Skeletal muscle satellite cell (primary cell): ENCODE data around the gene ITGAE.

Experiments
- H3K27me3 ChIP-seq: 2 replicates; pipeline ENCODE4 v1.7.0; 2013; ENCODE audit warnings: low read length; ENCODE audit not compliant: control insufficient read depth, insufficient read depth
- H3K36me3 ChIP-seq: 2 replicates; pipeline ENCODE4 v1.7.0; 2013; ENCODE audit warnings: mild to moderate bottlenecking, control low read depth, low read length; ENCODE audit not compliant: insufficient read depth
- H3K4me1 ChIP-seq: 2 replicates; pipeline ENCODE4 v1.7.0; 2013; ENCODE audit warnings: low read length; ENCODE audit not compliant: control insufficient read depth, insufficient read depth
- H3K4me2 ChIP-seq: 2 replicates; pipeline ENCODE4 v1.7.0; 2013; ENCODE audit warnings: mild to moderate bottlenecking, low read length
- H3K4me3 ChIP-seq: 2 replicates; pipeline ENCODE4 v1.7.0; 2013; ENCODE audit warnings: low read length
- H3K9ac ChIP-seq: 2 replicates; pipeline ENCODE4 v1.7.0; 2013; ENCODE audit warnings: mild to moderate bottlenecking, low read depth, low read length, moderate library complexity
- H3K9me3 ChIP-seq: replicated peaks from 2 replicates; pipeline ENCODE4 v1.7.0; 2013; ENCODE audit warnings: mild to moderate bottlenecking, control low read depth, low read length

The ITGAE gene

GRCh38 chr17:3754066-3754457 lies 46.9 kb downstream of the ITGAE start:
- no peaks in the 10 kb centered on the region for H3K4me1 ChIP-seq
- H3K4me3 ChIP-seq, result no peak overlapping the region
- H3K27me3 ChIP-seq, result peaks cover 18% of the 10 kb centered on the region
- H3K4me2 ChIP-seq, result no peak overlapping the region
- no peaks in the 10 kb centered on the region for H3K36me3 ChIP-seq
- no peaks in the 10 kb centered on the region for H3K9me3 ChIP-seq
- no peak overlapping the region for H3K9ac ChIP-seq

- Histone ChIP-seq H3K9me3 (no peaks in the 10 kb centered on the region), H3K9ac (no peak overlapping the region), H3K4me1 (no peaks in the 10 kb centered on the region), H3K36me3 (no peaks in the 10 kb centered on the region), H3K4me3 (no peak overlapping the region), H3K4me2 (no peak overlapping the region), H3K27me3 (peaks cover 18% of the 10 kb centered on the region)
These were observed 47.4 kb downstream of the ITGAE start for GRCh38 chr17:3753624-3754023.

GRCh38 chr17:3751836-3752235 lies 49.2 kb downstream of the ITGAE start:
- Histone ChIP-seq H3K27me3 (peaks cover 18% of the 10 kb centered on the region), H3K4me3 (no peak overlapping the region), H3K36me3 (no peaks in the 10 kb centered on the region), H3K4me1 (no peaks in the 10 kb centered on the region), H3K4me2 (no peak overlapping the region), H3K9me3 (no peaks in the 10 kb centered on the region), H3K9ac (no peak overlapping the region)

- Histone ChIP-seq H3K4me3 (no peak overlapping the region), H3K27me3 (peaks cover 18% of the 10 kb centered on the region), H3K4me1 (no peaks in the 10 kb centered on the region), H3K36me3 (no peaks in the 10 kb centered on the region), H3K9ac (no peak overlapping the region), H3K4me2 (no peak overlapping the region), H3K9me3 (no peaks in the 10 kb centered on the region)
These were observed 50.1 kb downstream of the ITGAE start for GRCh38 chr17:3750926-3751325.

GRCh38 chr17:3750296-3750695 lies 50.7 kb downstream of the ITGAE start:
- no peaks in the 10 kb centered on the region for H3K36me3 ChIP-seq
- no peak overlapping the region for H3K4me2 ChIP-seq
- no peaks in the 10 kb centered on the region for H3K4me1 ChIP-seq
- H3K4me3 ChIP-seq, result no peak overlapping the region
- no peak overlapping the region for H3K9ac ChIP-seq
- no peaks in the 10 kb centered on the region for H3K9me3 ChIP-seq
- H3K27me3 ChIP-seq, result peaks cover 18% of the 10 kb centered on the region

- Histone ChIP-seq H3K9me3 (no peaks in the 10 kb centered on the region), H3K27me3 (peaks cover 14% of the 10 kb centered on the region), H3K9ac (no peak overlapping the region), H3K4me2 (no peak overlapping the region), H3K4me1 (no peaks in the 10 kb centered on the region), H3K36me3 (no peaks in the 10 kb centered on the region), H3K4me3 (no peak overlapping the region)
These were observed 52.4 kb downstream of the ITGAE start for GRCh38 chr17:3748576-3748975.

- Histone ChIP-seq H3K27me3 (peaks cover 13% of the 10 kb centered on the region), H3K4me2 (no peak overlapping the region), H3K9me3 (no peaks in the 10 kb centered on the region), H3K4me3 (no peak overlapping the region), H3K4me1 (no peaks in the 10 kb centered on the region), H3K36me3 (no peaks in the 10 kb centered on the region), H3K9ac (no peak overlapping the region)
These were observed 53.2 kb downstream of the ITGAE start for GRCh38 chr17:3747805-3748204.

GRCh38 chr17:3745071-3745470 lies 55.9 kb downstream of the ITGAE start:
- H3K4me1 ChIP-seq, result no peaks in the 10 kb centered on the region
- no peak overlapping the region for H3K4me3 ChIP-seq
- peaks cover 6% of the 10 kb centered on the region for H3K27me3 ChIP-seq
- no peak overlapping the region for H3K4me2 ChIP-seq
- no peaks in the 10 kb centered on the region for H3K9me3 ChIP-seq
- no peak overlapping the region for H3K9ac ChIP-seq
- H3K36me3 ChIP-seq, result no peaks in the 10 kb centered on the region

GRCh38 chr17:3744014-3744413 lies 57.0 kb downstream of the ITGAE start:
- Histone ChIP-seq H3K4me2 (no peak overlapping the region), H3K36me3 (no peaks in the 10 kb centered on the region), H3K9ac (no peak overlapping the region), H3K4me3 (no peak overlapping the region), H3K9me3 (no peaks in the 10 kb centered on the region), H3K4me1 (no peaks in the 10 kb centered on the region), H3K27me3 (peaks cover 3% of the 10 kb centered on the region)

GRCh38 chr17:3740611-3741073 lies 60.3 kb downstream of the ITGAE start:
- no peak overlapping the region for H3K4me2 ChIP-seq
- H3K9ac ChIP-seq, result no peak overlapping the region
- H3K9me3 ChIP-seq, result no peaks in the 10 kb centered on the region
- H3K27me3 ChIP-seq, result peaks cover 3% of the 10 kb centered on the region
- no peak overlapping the region for H3K4me3 ChIP-seq
- H3K4me1 ChIP-seq, result peaks cover 11% of the 10 kb centered on the region
- H3K36me3 ChIP-seq, result no peaks in the 10 kb centered on the region

- Histone ChIP-seq H3K4me1 (peaks cover 11% of the 10 kb centered on the region), H3K27me3 (peaks cover 3% of the 10 kb centered on the region), H3K4me3 (no peak overlapping the region), H3K4me2 (no peak overlapping the region), H3K9me3 (no peaks in the 10 kb centered on the region), H3K9ac (no peak overlapping the region), H3K36me3 (no peaks in the 10 kb centered on the region)
These were observed 61.4 kb downstream of the ITGAE start for GRCh38 chr17:3739422-3740124.

GRCh38 chr17:3738562-3739295 lies 62.3 kb downstream of the ITGAE start:
- H3K4me2 ChIP-seq, result peak overlapping the region; percentile 81
- H3K9ac ChIP-seq, result no peak overlapping the region
- peak overlapping the region; percentile 63 for H3K4me3 ChIP-seq
- H3K36me3 ChIP-seq, result no peaks in the 10 kb centered on the region
- no peaks in the 10 kb centered on the region for H3K9me3 ChIP-seq
- H3K4me1 ChIP-seq, result peaks cover 11% of the 10 kb centered on the region
- H3K27me3 ChIP-seq, result peaks cover 3% of the 10 kb centered on the region
